ENCODE results near the gene KCNT2.
"Not testable (repeated sequence)": the region's sequence is repeated elsewhere in the genome, so short reads cannot be mapped to it uniquely, and the experiment has no call there.

KCNT2 gene

GRCh38 chr1:196516373-196516772 lies 91.9 kb downstream of the KCNT2 start:
- peak; percentile 67 for DNase-seq (ENCODE audit: low read depth, low spot score)

- DNase-seq (ENCODE audit: low read depth, low spot score) = no peak
Measured at GRCh38 chr1:196515904-196516303, 92.3 kb downstream of the KCNT2 start.

GRCh38 chr1:196513821-196514220 lies 94.4 kb downstream of the KCNT2 start:
- DNase-seq (ENCODE audit: low read depth, low spot score) = no peak

- DNase-seq (ENCODE audit: low read depth, low spot score) = no peak
Measured at GRCh38 chr1:196510451-196510850, 97.8 kb downstream of the KCNT2 start.

- not testable (repeated sequence) for DNase-seq (ENCODE audit: low read depth, low spot score)
Measured at GRCh38 chr1:196504224-196504623, 104.0 kb downstream of the KCNT2 start.

- DNase-seq (ENCODE audit: low read depth, low spot score) = no peak
Measured at GRCh38 chr1:196502437-196502836, 105.8 kb downstream of the KCNT2 start.

GRCh38 chr1:196501760-196502428 lies 106.3 kb downstream of the KCNT2 start:
- no peak for DNase-seq (ENCODE audit: low read depth, low spot score)

GRCh38 chr1:196497817-196498216 lies 110.4 kb downstream of the KCNT2 start:
- no peak for DNase-seq (ENCODE audit: low read depth, low spot score)

GRCh38 chr1:196494766-196495165 lies 113.5 kb downstream of the KCNT2 start:
- DNase-seq (ENCODE audit: low read depth, low spot score) = no peak

- no peak for DNase-seq (ENCODE audit: low read depth, low spot score)
Measured at GRCh38 chr1:196493881-196494280, 114.4 kb downstream of the KCNT2 start.

- no peak for DNase-seq (ENCODE audit: low read depth, low spot score)
Measured at GRCh38 chr1:196488579-196488978, 119.7 kb downstream of the KCNT2 start.

- DNase-seq (ENCODE audit: low read depth, low spot score) = no peak
Measured at GRCh38 chr1:196486346-196486745, 121.9 kb downstream of the KCNT2 start.

GRCh38 chr1:196481616-196482015 lies 126.6 kb downstream of the KCNT2 start:
- no peak for DNase-seq (ENCODE audit: low read depth, low spot score)

GRCh38 chr1:196477262-196477661 lies 131.0 kb downstream of the KCNT2 start:
- no peak for DNase-seq (ENCODE audit: low read depth, low spot score)

GRCh38 chr1:196467230-196467925 lies 140.9 kb downstream of the KCNT2 start:
- no peak for DNase-seq (ENCODE audit: low read depth, low spot score)

- DNase-seq (ENCODE audit: low read depth, low spot score) = no peak
Measured at GRCh38 chr1:196466654-196467053, 141.6 kb downstream of the KCNT2 start.

GRCh38 chr1:196466166-196466565 lies 142.1 kb downstream of the KCNT2 start:
- no peak for DNase-seq (ENCODE audit: low read depth, low spot score)

GRCh38 chr1:196464480-196464941 lies 143.7 kb downstream of the KCNT2 start:
- DNase-seq (ENCODE audit: low read depth, low spot score) = no peak

- no peak for DNase-seq (ENCODE audit: low read depth, low spot score)
Measured at GRCh38 chr1:196462086-196462485, 146.2 kb downstream of the KCNT2 start.

- DNase-seq (ENCODE audit: low read depth, low spot score) = no peak
Measured at GRCh38 chr1:196461521-196461920, 146.7 kb downstream of the KCNT2 start.

GRCh38 chr1:196459383-196459782 lies 148.9 kb downstream of the KCNT2 start:
- no peak for DNase-seq (ENCODE audit: low read depth, low spot score)

GRCh38 chr1:196454792-196455191 lies 153.4 kb downstream of the KCNT2 start:
- no peak for DNase-seq (ENCODE audit: low read depth, low spot score)

GRCh38 chr1:196451103-196451502 lies 157.1 kb downstream of the KCNT2 start:
- no peak for DNase-seq (ENCODE audit: low read depth, low spot score)

All from ELF-1 (cell line).